Neural cell (in vitro differentiated cells): ENCODE measurements around the gene SLC38A1. TPM values are rescaled to one million over a fixed set of nuclear protein-coding genes. Genes with fewer than 3 reads are reported as not detected.

ENCODE experiments used
- H2AFZ ChIP-seq: fragments of 200-600, 300-800 bp; sonication (generic), shearing (Covaris generic); 2 replicates; pipeline ENCODE4 v1.6.0; 2014; ENCODE audit warnings: low read depth, mild to moderate bottlenecking, antibody characterized with exemption, low read length, moderate library complexity
- H3F3A ChIP-seq: fragments of 200-600 bp; shearing (Covaris generic); 2 replicates; pipeline ENCODE4 v1.6.1; 2016; ENCODE audit warnings: mild to moderate bottlenecking, moderate library complexity, mixed read lengths, antibody characterized with exemption, low read length; ENCODE audit not compliant: insufficient read depth, poor library complexity, severe bottlenecking
- H3K27ac ChIP-seq: fragments of 200-600, 300-800 bp; sonication (generic), shearing (Covaris generic); 2 replicates; pipeline ENCODE4 v1.5.1; 2014; ENCODE audit warnings: mild to moderate bottlenecking, low read length, moderate library complexity
- H3K27me3 ChIP-seq: fragments of 300-800, 200-600 bp; sonication (generic), shearing (Covaris generic); 2 replicates; pipeline ENCODE4 v1.6.0; 2014; ENCODE audit warnings: mild to moderate bottlenecking, low read depth, low read length, moderate library complexity; ENCODE audit not compliant: insufficient read depth
- H3K36me3 ChIP-seq: fragments of 300-800, 200-600 bp; sonication (generic), shearing (Covaris generic); 2 replicates; pipeline ENCODE4 v1.5.1; 2014; ENCODE audit warnings: mild to moderate bottlenecking, antibody characterized with exemption, low read length, moderate library complexity; ENCODE audit not compliant: insufficient read depth
- H3K4me2 ChIP-seq: fragments of 300-800, 200-600 bp; sonication (generic), shearing (Covaris generic); 2 replicates; pipeline ENCODE4 v1.6.0; 2014; ENCODE audit warnings: mild to moderate bottlenecking, low read length
- H3K4me3 ChIP-seq: fragments of 300-800, 200-600 bp; sonication (generic), shearing (Covaris generic); 2 replicates; pipeline ENCODE4 v1.5.1; 2014; ENCODE audit warnings: mild to moderate bottlenecking, low read length, moderate library complexity
- H3K79me2 ChIP-seq: fragments of 200-600 bp; shearing (Covaris generic); replicated peaks from 2 replicates; pipeline ENCODE4 v1.6.0; 2014; ENCODE audit warnings: mild to moderate bottlenecking, low read length, moderate library complexity; ENCODE audit not compliant: insufficient read depth
- H3K9ac ChIP-seq: fragments of 300-800, 200-600 bp; sonication (generic), shearing (Covaris generic); 2 replicates; pipeline ENCODE4 v1.6.1; 2016; ENCODE audit warnings: mild to moderate bottlenecking, low read length, mixed read lengths
- H3K9me2 ChIP-seq: fragments of 200-600 bp; shearing (Covaris generic); 2 replicates; pipeline ENCODE4 v1.6.1; 2016; ENCODE audit warnings: mild to moderate bottlenecking, low read length, mixed read lengths; ENCODE audit not compliant: insufficient read depth
- H3K9me3 ChIP-seq: fragments of 200-600, 300-800 bp; sonication (generic), shearing (Covaris generic); 2 replicates; pipeline ENCODE4 v1.6.1; 2016; ENCODE audit warnings: mild to moderate bottlenecking, mixed run types, low read length, moderate library complexity, mixed read lengths
- H4K20me1 ChIP-seq: fragments of 200-600 bp; shearing (Covaris generic); 2 replicates; pipeline ENCODE4 v1.6.1; 2016; ENCODE audit warnings: mild to moderate bottlenecking, mixed run types; ENCODE audit not compliant: insufficient read depth
- CTCF ChIP-seq: fragments of 450-650 bp; IDR thresholded peaks from 2 replicates; pipeline ENCODE4 v1.5.1; 2014; ENCODE audit warnings: antibody characterized with exemption, mild to moderate bottlenecking, moderate library complexity; ENCODE audit not compliant: poor library complexity, severe bottlenecking
- EP300 ChIP-seq: fragments of 450-650 bp; conservative IDR thresholded peaks from 2 replicates; pipeline ENCODE4 v1.6.1; 2014; ENCODE audit warnings: antibody characterized with exemption, mild to moderate bottlenecking, moderate library complexity; ENCODE audit not compliant: poor library complexity, severe bottlenecking
- EZH2 ChIP-seq: fragments of 200-600, 300-800 bp; shearing (Covaris generic), sonication (generic); IDR thresholded peaks from 2 replicates; pipeline ENCODE4 v1.6.1; 2014; ENCODE audit warnings: antibody characterized with exemption, low read length, borderline replicate concordance, mild to moderate bottlenecking; ENCODE audit not compliant: insufficient read depth, poor library complexity, severe bottlenecking
- MXI1 ChIP-seq: fragments of 450-650 bp; conservative IDR thresholded peaks from 2 replicates; pipeline ENCODE4 v1.6.1; 2014; ENCODE audit warnings: antibody characterized with exemption, mild to moderate bottlenecking; ENCODE audit not compliant: poor library complexity, severe bottlenecking
- POLR2AphosphoS5 ChIP-seq: IDR thresholded peaks from 2 replicates; pipeline ENCODE4 v1.6.1; 2012
- RAD21 ChIP-seq: fragments of 450-650 bp; conservative IDR thresholded peaks from 2 replicates; pipeline ENCODE4 v1.6.1; 2014; ENCODE audit warnings: antibody characterized with exemption, mild to moderate bottlenecking, moderate library complexity
- REST ChIP-seq: IDR thresholded peaks from 2 replicates; pipeline ENCODE4 v1.6.1; 2012; ENCODE audit warnings: borderline replicate concordance
- SMC3 ChIP-seq: fragments of 450-650 bp; conservative IDR thresholded peaks from 2 replicates; pipeline ENCODE4 v1.6.1; 2014; ENCODE audit warnings: antibody characterized with exemption, mild to moderate bottlenecking, moderate library complexity; ENCODE audit not compliant: poor library complexity
- TAF1 ChIP-seq: IDR thresholded peaks from 2 replicates; pipeline ENCODE4 v1.6.1; 2012; ENCODE audit warnings: low read depth
- polyA plus RNA-seq: library from polyadenylated mRNA; depleted of rRNA; stranded (reverse); fragments of >200 nt; gene quantifications from 2 replicates; pipeline ENCODE4 v1.2.3, GENCODE V29; 2014

The SLC38A1 gene
- polyA plus RNA-seq, 1 donor from 2014 or later = 124 TPM

GRCh38 chr12:46212108-46212982 lies 56.5 kb downstream of the SLC38A1 start:
- no peaks in the 10 kb centered on the region for H3K9me3 ChIP-seq
- no peaks in the 10 kb centered on the region for H4K20me1 ChIP-seq
- H3K4me2 ChIP-seq = no peak overlapping the region
- H3K4me3 ChIP-seq = no peak overlapping the region
- H3K36me3 ChIP-seq = peaks cover 5% of the 10 kb centered on the region
- peaks cover 2% of the 10 kb centered on the region for H3F3A ChIP-seq
- no peaks in the 10 kb centered on the region for H3K9me2 ChIP-seq
- H2AFZ ChIP-seq = no peak overlapping the region
- no peak overlapping the region for H3K27ac ChIP-seq
- TF ChIP-seq RAD21 (no peak), EP300 (no peak), SMC3 (no peak), EZH2 (no peak), REST (no peak), CTCF (no peak), POLR2AphosphoS5 (no peak), MXI1 (no peak), TAF1 (no peak)
- peaks cover 6% of the 10 kb centered on the region for H3K79me2 ChIP-seq
- no peak overlapping the region for H3K9ac ChIP-seq
- no peaks in the 10 kb centered on the region for H3K27me3 ChIP-seq

GRCh38 chr12:46210873-46211439 lies 57.9 kb downstream of the SLC38A1 start:
- Histone ChIP-seq H3K79me2 (peaks cover 8% of the 10 kb centered on the region), H3K27me3 (no peaks in the 10 kb centered on the region), H3K36me3 (peaks cover 5% of the 10 kb centered on the region), H3K4me3 (no peak overlapping the region), H3K27ac (no peak overlapping the region), H3K9me2 (no peaks in the 10 kb centered on the region), H4K20me1 (no peaks in the 10 kb centered on the region), H3K9me3 (no peaks in the 10 kb centered on the region), H2AFZ (no peak overlapping the region), H3K4me2 (no peak overlapping the region), H3F3A (peaks cover 2% of the 10 kb centered on the region), H3K9ac (no peak overlapping the region)
- TF ChIP-seq REST (no peak), TAF1 (no peak), MXI1 (no peak), SMC3 (no peak), POLR2AphosphoS5 (no peak), EZH2 (no peak), RAD21 (no peak), CTCF (no peak)
